CD4-positive, alpha-beta T cell treated with Interleukin-6 at 100 ng/mL for 8 hours (primary cell): Measurements from ENCODE around the gene AJAP1.
"Not testable (repeated sequence)": the region's sequence is repeated elsewhere in the genome, so short reads cannot be mapped to it uniquely, and the experiment has no call there.

Source experiments
- DNase-seq: peaks from one replicate; pipeline ENCODE4 v3.0.0-alpha.2; 2020; ENCODE audit warnings: mixed read lengths, low spot score

The AJAP1 gene

GRCh38 chr1:4653796-4654725 lies at the start of gene AJAP1:
TSS of gene AJAP1 (plus strand) at chr1:4654609. CDS start at chr1:4655426, 817 bp downstream.
- DNase-seq: no peak

DNA sequence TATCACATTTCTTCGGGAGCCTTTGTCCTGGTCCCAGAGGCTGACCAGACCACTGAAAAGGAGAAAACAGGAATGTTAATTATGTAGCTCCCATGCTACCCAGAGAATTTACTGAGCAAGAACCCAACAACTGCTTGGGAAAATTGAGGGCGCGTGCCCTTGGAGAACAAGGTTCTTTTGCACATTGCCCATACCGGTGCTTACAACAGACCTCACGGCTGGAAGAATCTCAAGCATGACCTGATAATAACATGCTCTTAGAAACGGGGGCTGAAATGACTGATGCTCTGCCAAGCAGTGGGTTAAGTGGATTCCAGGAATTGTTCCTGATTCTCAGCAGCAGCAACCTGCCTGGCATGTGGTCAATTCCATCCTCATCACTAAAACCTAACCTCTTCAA lies 49.3 kb upstream of the AJAP1 start:
- DNase-seq: no peak

DNA sequence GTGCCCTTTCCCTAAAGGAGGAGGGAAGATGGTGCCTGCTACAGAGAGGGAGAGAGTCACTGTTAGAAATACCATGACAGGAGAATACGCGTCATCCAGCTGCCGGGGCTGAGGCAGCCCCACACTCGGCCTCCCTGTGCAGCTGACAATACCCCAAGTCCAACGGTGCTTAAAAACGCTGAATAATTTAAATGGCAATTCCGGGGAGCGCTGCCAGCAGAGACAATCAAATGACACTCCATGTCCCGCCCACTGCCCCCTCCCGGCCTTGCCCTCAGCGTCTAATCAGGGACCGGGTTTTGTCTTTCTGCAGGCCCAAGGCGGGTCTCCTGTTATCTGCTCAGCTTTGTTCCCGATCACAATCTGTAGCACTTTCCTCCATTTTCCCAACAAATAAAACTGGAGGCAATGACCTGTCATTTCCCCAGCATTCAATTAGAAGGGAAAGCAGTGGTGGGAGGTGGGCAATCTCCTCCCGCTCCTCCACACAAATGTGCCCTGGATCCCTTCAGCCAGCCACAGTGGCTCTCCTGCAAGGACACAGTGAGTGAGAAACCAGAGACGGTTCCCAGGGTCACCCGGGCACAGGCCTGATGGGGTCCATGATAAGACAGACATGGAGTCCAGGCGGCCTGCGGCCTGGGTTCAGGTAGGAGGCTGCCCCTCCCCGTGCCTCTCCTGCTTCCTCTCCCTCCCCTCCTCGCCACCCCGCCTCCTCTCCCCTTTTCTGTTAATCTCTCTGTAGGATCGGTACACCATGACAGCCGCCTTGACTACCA lies 42.7 kb upstream of the AJAP1 start:
- DNase-seq: no peak

- DNase-seq: no peak
Observed at GRCh38 chr1:4612991-4613390, 41.4 kb upstream of the AJAP1 start.

- no peak for DNase-seq
Observed at GRCh38 chr1:4613606-4614370, 40.6 kb upstream of the AJAP1 start.

DNA sequence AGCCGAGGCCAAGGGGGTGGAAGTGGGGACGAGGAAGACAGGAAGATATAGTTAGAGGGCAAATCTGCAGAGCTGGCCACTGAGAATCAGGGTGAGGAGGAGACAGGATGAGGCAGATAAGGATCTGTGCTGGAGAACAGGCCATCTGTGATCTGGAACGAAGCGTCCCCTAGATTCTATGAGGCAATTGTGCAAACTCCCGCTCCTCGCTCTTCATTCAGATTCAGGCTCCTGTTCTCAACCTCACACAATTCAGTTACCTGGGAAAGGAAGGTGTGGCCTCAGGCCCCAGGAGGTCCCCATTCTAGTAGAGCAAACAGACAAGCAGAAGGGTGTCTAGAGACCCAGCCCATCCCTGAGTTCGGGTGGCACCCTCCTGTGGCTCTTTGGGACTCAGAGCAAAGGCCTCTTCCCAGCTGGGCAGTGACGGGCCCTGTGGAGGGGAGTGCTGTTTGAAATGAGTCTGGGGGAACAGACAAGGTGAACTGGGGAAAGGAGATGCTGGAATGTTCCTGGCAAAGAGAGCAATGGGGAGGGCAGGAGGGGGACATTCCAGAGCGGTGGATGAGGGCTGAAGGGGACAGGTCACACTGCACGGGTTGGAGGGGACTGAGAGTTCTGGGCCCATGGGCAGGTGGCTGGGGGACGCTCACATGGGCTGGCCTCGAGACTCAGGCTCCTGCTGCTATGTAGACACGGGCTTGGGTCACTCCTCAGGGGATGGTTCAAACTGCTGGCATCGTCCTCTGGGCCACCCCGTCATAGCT lies 39.9 kb upstream of the AJAP1 start:
- no peak for DNase-seq

DNA sequence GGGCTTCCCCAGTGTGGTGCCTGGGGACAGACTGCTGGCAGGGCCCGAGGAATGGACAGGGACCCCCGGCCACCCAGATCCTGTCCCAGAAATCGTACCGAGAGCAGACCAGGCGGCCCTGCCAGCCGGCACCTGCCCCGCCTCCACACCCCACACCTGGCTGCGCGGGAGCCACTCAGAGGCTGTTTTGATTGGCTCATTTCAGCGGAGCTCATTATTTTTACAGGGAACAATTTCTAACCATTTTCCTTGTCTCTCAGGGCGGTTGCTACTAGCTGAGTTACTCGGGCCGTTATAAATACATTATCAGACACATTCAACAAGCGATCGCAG lies 39.3 kb upstream of the AJAP1 start:
- no peak for DNase-seq

- no peak for DNase-seq
Observed at GRCh38 chr1:4615501-4615900, 38.9 kb upstream of the AJAP1 start.

DNA sequence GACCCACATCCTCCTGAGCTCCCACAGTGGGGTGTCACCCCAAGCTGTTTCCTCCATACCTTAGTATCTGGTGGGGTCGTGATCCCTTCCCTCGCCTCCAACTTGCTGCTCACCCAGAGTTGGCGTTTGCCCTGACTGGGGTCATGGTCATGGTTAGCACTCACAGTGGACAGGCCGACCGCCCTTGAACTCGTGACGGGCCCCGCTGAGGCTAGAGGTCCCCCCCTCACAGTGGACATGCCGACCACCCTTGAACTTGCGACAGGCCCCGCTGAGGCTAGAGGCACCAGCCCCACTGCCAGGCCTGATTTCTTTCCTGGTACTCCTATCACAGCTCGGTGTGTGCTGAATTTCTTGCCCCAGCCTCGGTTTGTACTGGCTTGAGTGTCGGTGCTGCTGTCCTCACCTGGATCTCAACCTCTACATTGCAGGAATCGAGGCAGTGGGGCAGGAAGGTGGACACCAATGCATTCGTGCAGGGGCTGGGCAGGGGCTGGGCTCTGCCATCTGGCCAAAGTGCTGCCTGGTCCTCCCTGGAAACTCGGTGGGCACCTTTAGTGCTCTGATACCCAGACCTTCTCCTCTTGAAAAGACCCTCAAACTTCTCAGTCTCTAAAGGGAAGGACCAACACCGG lies 37.5 kb upstream of the AJAP1 start:
- no peak for DNase-seq

GRCh38 chr1:4617506-4617905 lies 36.9 kb upstream of the AJAP1 start:
- DNase-seq: no peak

GRCh38 chr1:4618827-4619226 lies 35.6 kb upstream of the AJAP1 start:
- DNase-seq: not testable (repeated sequence)

DNA sequence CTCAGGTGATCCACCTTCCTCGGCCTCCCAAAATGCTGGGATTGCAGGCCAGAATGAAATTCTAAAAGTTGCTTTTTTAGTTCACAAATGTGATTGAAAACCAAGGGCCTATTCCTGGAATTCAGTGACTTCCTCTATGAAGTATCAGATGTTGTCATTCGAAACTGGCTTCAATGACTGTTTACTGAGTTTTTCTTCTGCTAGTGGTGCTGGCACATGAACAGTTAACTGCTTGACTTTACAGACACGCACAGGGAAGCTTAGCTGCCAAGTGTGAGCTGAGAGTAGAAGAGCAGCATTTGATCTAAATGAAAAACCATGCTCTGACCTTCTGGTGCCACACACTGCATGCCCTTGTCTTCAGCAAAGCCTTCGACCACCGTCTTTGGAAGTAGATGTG lies 32.8 kb upstream of the AJAP1 start:
- no peak for DNase-seq

DNA sequence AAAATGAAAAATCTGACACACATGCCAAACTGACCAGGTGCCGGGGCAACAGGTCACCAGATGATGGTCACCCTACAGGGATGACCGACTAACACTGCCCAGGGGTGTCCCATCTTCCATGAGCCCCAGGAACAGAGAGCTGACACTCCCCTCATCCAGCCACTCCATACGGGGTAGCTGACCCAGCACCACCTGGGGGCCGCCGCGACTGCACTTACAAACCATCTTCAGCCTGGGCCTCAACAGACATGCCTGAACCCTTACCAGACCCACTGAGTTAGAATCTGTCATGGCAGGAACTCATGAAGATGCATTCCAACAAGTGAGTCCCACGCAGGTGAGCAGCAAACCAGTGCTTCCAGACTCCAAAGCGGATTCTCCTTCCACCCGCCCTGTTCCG lies 31.6 kb upstream of the AJAP1 start:
- DNase-seq: no peak

- DNase-seq: no peak
Observed at GRCh38 chr1:4624141-4624715, 30.2 kb upstream of the AJAP1 start.

DNA sequence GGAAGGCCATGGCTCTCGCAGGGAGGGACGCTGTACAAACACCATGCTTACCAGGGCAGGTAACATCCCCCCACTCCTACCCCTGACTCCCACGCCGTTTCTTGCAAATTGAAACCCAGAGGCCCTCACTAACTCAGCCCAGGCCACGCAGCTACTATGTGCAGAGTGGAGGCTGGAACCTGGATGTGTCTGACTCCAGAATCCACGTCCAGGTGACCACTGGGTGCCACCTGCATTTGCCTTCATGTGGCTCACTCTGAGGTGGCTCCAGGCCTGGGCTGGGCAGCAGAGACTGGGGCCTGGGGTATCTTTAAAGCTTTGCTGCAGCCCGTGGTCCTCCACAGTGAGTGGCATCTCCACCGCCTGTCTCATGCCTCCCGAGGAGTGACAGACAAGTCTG lies 29.6 kb upstream of the AJAP1 start:
- DNase-seq: no peak

DNA sequence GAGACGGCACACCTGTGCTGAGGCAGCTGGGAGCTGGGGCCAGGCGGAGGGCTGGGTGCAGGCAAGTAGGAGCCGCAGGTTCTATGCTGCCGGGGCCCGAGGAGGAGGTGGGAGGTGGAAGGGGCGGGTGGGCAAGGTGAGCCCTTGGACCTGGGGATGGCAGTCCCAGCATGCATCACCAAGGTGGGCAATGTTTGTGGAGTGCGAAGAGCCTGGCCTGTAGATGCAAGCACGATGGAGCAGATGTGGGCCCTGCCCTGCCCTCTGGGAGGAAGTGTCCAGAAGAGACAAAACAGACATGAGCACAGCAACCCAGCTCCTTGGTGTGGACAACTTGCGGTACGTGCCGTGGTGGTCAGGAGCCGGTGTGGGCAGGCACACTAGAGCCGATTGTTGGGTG lies 28.3 kb upstream of the AJAP1 start:
- no peak for DNase-seq

DNA sequence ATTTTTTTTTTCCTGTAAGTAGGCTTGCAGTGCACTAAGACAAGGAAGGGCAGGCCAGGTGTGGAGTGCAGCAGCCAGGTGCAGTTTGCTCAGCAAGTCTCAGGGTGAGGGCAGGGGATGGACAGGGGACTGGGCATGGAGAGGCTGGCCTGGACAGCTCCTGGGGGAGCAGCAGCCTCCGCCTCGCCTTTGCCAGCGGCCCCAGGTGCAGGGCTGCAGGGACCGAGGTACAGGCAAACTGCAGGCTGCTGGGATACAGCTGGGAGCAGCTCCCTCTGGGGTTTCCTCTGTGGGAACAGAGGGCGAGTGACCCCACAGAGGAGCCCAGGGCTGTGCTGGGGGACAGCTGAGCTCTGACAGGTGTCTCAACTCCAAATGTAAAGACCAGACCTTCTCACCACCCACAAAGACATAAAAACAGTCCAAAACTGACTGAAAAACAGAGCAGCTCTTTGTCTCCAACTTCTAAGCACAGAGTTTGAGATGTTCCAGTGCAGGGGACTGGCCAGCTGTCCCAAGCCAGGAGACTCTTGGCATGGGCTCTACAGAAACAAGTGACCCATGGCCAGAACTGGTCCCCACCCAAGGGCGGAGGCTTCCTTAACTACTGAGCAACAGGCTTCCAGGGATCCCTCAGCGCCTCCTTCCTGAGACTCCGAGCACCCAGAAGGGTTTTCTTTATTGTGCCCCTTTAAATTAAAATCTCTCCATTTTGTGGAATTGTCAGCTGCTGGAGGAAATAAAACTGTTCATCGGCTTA lies 27.7 kb upstream of the AJAP1 start:
- no peak for DNase-seq

GRCh38 chr1:4627353-4627752 lies 27.1 kb upstream of the AJAP1 start:
- no peak for DNase-seq

DNA sequence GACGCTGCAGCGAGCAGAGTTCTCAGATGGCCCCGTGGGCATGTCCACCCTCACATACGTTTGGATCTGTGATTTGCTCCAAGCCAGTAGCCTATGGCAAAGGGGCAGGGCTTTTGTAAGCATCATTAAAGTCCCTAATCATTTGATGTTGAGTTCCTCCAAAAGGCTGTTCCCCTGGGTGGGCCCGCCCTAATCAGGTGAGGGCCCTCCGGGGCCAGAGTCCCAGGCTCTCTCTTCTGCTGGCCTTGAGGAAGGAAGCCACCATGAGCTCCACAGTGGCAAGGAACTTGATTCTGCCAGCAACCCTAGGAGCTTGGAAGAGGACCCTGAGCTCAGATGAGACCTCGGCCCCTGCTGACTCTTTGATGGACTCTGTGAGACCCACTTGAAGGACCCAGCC lies 25.4 kb upstream of the AJAP1 start:
- DNase-seq: no peak

- DNase-seq: no peak
Observed at GRCh38 chr1:4630561-4630960, 23.8 kb upstream of the AJAP1 start.
